WTC11 (cell line): ENCODE measurements around the gene SLC25A22. TPM values are rescaled to one million over a fixed set of nuclear protein-coding genes. Genes with fewer than 3 reads are reported as not detected.
A peak's percentile ranks its signal among the peaks of the same experiment; 100 is the strongest.

ENCODE experiments used
- ATAC-seq: fragments of 200-7000 bp; cut with Tn5 transposase; 2 replicates; pipeline ENCODE4 v1.10.0; 2021; ENCODE audit warnings: mild to moderate bottlenecking, moderate library complexity
- CTCF ChIA-PET: fragments of 300-600 bp; sonication (Branson Sonifier 250); formaldehyde crosslinking; loops from one replicate; lab custom pipeline; 2021; ENCODE audit warnings: antibody characterized with exemption; lab: Charles Lee
- POLR2A ChIA-PET: fragments of 350-600 bp; sonication (Branson Sonifier 250); formaldehyde crosslinking; loops from one replicate; lab custom pipeline; 2021; ENCODE audit warnings: antibody characterized with exemption; lab: Charles Lee
- DNase-seq: peaks from one replicate; pipeline ENCODE4 v3.0.0; 2021; ENCODE audit warnings: low spot score
- H3K27ac Mint-ChIP-seq: 2 replicates; pipeline ENCODE4 v1.8.0; 2021; ENCODE audit warnings: mixed read lengths
- H3K27me3 Mint-ChIP-seq: 2 replicates; pipeline ENCODE4 v1.8.0; 2021; ENCODE audit warnings: low read depth, mild to moderate bottlenecking, moderate library complexity, mixed read lengths
- H3K36me3 Mint-ChIP-seq: 2 replicates; pipeline ENCODE4 v1.8.0; 2021; ENCODE audit warnings: mixed read lengths
- H3K4me1 Mint-ChIP-seq: 2 replicates; pipeline ENCODE4 v1.8.0; 2022; ENCODE audit warnings: mixed read lengths
- H3K4me3 Mint-ChIP-seq: 2 replicates; pipeline ENCODE4 v1.8.0; 2021; ENCODE audit warnings: mild to moderate bottlenecking, moderate library complexity, mixed read lengths
- H3K9me3 Mint-ChIP-seq: 2 replicates; pipeline ENCODE4 v1.8.0; 2021; ENCODE audit warnings: mixed read lengths
- AFF4 ChIP-seq: sonication (generic); formaldehyde crosslinking; IDR thresholded peaks from 2 replicates; pipeline ENCODE4 v1.8.1; 2023; ENCODE audit warnings: mild to moderate bottlenecking, missing genetic modification reagents, borderline replicate concordance
- CBFB ChIP-seq: sonication (generic); formaldehyde crosslinking; IDR thresholded peaks from 2 replicates; pipeline ENCODE4 v1.8.1; 2022; ENCODE audit warnings: mild to moderate bottlenecking, low read depth, missing genetic modification reagents
- CREB1 ChIP-seq: sonication (generic); formaldehyde crosslinking; IDR thresholded peaks from 2 replicates; pipeline ENCODE4 v1.8.0; 2023; ENCODE audit warnings: mild to moderate bottlenecking, missing genetic modification reagents
- FOXP1 ChIP-seq: sonication (generic); formaldehyde crosslinking; IDR thresholded peaks from 2 replicates; pipeline ENCODE4 v1.8.0; 2022; ENCODE audit warnings: missing genetic modification reagents, mild to moderate bottlenecking, moderate library complexity, borderline replicate concordance
- JAZF1 ChIP-seq: fragments of 250-450 bp; sonication (Bioruptor Pico); IDR thresholded peaks from 2 replicates; pipeline ENCODE4 v1.9.0; 2021; ENCODE audit warnings: moderate library complexity, mild to moderate bottlenecking, inconsistent platforms
- OVOL2 ChIP-seq: fragments of 250-450 bp; sonication (Bioruptor Pico); IDR thresholded peaks from 2 replicates; pipeline ENCODE4 v1.9.0; 2021; ENCODE audit warnings: mild to moderate bottlenecking, borderline replicate concordance
- RELA ChIP-seq: sonication (generic); formaldehyde crosslinking; IDR thresholded peaks from 2 replicates; pipeline ENCODE4 v1.8.1; 2022; ENCODE audit warnings: missing genetic modification reagents, mild to moderate bottlenecking, borderline replicate concordance
- SMAD4 ChIP-seq: sonication (generic); formaldehyde crosslinking; IDR thresholded peaks from 2 replicates; pipeline ENCODE4 v1.8.0; 2022; ENCODE audit warnings: mild to moderate bottlenecking, missing genetic modification reagents
- STAT6 ChIP-seq: sonication (generic); formaldehyde crosslinking; conservative IDR thresholded peaks from 2 replicates; pipeline ENCODE4 v1.8.1; 2023; ENCODE audit warnings: mild to moderate bottlenecking, low read depth, missing genetic modification reagents, moderate library complexity
- TCF7 ChIP-seq: sonication (generic); formaldehyde crosslinking; IDR thresholded peaks from 2 replicates; pipeline ENCODE4 v1.8.0; 2022; ENCODE audit warnings: mild to moderate bottlenecking, low read depth, missing genetic modification reagents, moderate library complexity
- TEAD4 ChIP-seq: sonication (generic); formaldehyde crosslinking; IDR thresholded peaks from 2 replicates; pipeline ENCODE4 v1.8.0; 2022; ENCODE audit warnings: mild to moderate bottlenecking, missing genetic modification reagents
- ZNF121 ChIP-seq: sonication (generic); formaldehyde crosslinking; IDR thresholded peaks from 2 replicates; pipeline ENCODE4 v1.8.0; 2023; ENCODE audit warnings: missing genetic modification reagents
- ZNF423 ChIP-seq: fragments of 250-450 bp; sonication (Bioruptor Pico); IDR thresholded peaks from 2 replicates; pipeline ENCODE4 v2.1.2; 2022; ENCODE audit warnings: mild to moderate bottlenecking, moderate library complexity
- ZNF671 ChIP-seq: fragments of 250-450 bp; sonication (Bioruptor Pico); IDR thresholded peaks from 2 replicates; pipeline ENCODE4 v1.8.0; 2021; ENCODE audit warnings: mild to moderate bottlenecking
- total RNA-seq: library from RNA; stranded (reverse); gene quantifications from 3 replicates; pipeline ENCODE4 v1.2.3, GENCODE V29; 2021
- TF ChIP-seq, protein P1 (sequence below): sonication (generic); formaldehyde crosslinking; IDR thresholded peaks from 2 replicates; pipeline ENCODE4 v1.8.0; 2022; ENCODE audit warnings: missing genetic modification reagents

The SLC25A22 gene
- total RNA-seq, 1 experiment from 2014 or later, result 44.8 TPM

GRCh38 chr11:827146-827896 is 29.2 kb upstream of the SLC25A22 start (continued):
- TF ChIP-seq, protein P1, sequence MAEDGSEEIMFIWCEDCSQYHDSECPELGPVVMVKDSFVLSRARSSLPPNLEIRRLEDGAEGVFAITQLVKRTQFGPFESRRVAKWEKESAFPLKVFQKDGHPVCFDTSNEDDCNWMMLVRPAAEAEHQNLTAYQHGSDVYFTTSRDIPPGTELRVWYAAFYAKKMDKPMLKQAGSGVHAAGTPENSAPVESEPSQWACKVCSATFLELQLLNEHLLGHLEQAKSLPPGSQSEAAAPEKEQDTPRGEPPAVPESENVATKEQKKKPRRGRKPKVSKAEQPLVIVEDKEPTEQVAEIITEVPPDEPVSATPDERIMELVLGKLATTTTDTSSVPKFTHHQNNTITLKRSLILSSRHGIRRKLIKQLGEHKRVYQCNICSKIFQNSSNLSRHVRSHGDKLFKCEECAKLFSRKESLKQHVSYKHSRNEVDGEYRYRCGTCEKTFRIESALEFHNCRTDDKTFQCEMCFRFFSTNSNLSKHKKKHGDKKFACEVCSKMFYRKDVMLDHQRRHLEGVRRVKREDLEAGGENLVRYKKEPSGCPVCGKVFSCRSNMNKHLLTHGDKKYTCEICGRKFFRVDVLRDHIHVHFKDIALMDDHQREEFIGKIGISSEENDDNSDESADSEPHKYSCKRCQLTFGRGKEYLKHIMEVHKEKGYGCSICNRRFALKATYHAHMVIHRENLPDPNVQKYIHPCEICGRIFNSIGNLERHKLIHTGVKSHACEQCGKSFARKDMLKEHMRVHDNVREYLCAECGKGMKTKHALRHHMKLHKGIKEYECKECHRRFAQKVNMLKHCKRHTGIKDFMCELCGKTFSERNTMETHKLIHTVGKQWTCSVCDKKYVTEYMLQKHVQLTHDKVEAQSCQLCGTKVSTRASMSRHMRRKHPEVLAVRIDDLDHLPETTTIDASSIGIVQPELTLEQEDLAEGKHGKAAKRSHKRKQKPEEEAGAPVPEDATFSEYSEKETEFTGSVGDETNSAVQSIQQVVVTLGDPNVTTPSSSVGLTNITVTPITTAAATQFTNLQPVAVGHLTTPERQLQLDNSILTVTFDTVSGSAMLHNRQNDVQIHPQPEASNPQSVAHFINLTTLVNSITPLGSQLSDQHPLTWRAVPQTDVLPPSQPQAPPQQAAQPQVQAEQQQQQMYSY (CRISPR knock-in tag), result peak; percentile 86
- TF ChIP-seq FOXP1 (CRISPR knock-in tag), result no peak; the same call in 1 of the 2 replicates
- no peak for TF ChIP-seq STAT6 (CRISPR knock-in tag)
- no peak for TF ChIP-seq AFF4 (CRISPR knock-in tag)
- 0 out of 2 replicates have a peak, but pooled peaks have one; percentile 26 for TF ChIP-seq CBFB (CRISPR knock-in tag)
- TF ChIP-seq CREB1, result no peak
- TF ChIP-seq TEAD4 (CRISPR knock-in tag), result no peak
- TF ChIP-seq, all 79 proteins: peak for 15

GRCh38 chr11:826836-827145 is 28.7 kb upstream of the SLC25A22 start:
- Mint-ChIP-seq H3K9me3 (no peaks in the 10 kb centered on the region), H3K27me3 (peaks cover 24% of the 10 kb centered on the region), H3K4me1 (peaks cover 36% of the 10 kb centered on the region), H3K27ac (no peak overlapping the region), H3K36me3 (no peaks in the 10 kb centered on the region), H3K4me3 (peak overlapping the region; percentile 70)
- ATAC-seq (no peak), DNase-seq (no peak)
- CTCF ChIA-PET, result interaction anchor here (1.3 kb wide), 1 partner anchor 22 kb away, joined by 5 read pairs; no protein-coding TSS in a partner anchor
- TF ChIP-seq RELA (CRISPR knock-in tag), result no peak
- TF ChIP-seq ZNF423, result peak; percentile 48; the same call in 1 of the 2 replicates
- no peak for TF ChIP-seq ZNF121 (CRISPR knock-in tag)
- no peak for TF ChIP-seq OVOL2
- no peak for TF ChIP-seq ZNF671
- TF ChIP-seq SMAD4 (CRISPR knock-in tag), result no peak
- no peak for TF ChIP-seq JAZF1 (CRISPR knock-in tag)
- TF ChIP-seq TCF7, result no peak
- POLR2A ChIA-PET, result interaction anchor here (2.0 kb wide), 1 partner anchor 18 kb away, joined by 5 read pairs; the partner anchor contains the start of gene RPLP2
